Keratinocyte (primary cell): ENCODE measurements around the gene CST6.

Experiments used
- EZH2 ChIP-seq: IDR thresholded peaks from one replicate; pipeline ENCODE4 v1.6.1; 2012; ENCODE audit warnings: inconsistent platforms, mild to moderate bottlenecking, low read length, moderate library complexity
- TF ChIP-seq, protein P1 (sequence below), 3 experiments: IDR thresholded peaks in 1 of 3; conservative IDR thresholded peaks in 1 of 3; optimal IDR thresholded peaks in 1 of 3; 2 replicates in 2 of 3; 3 replicates in 1 of 3; pipeline versions ENCODE3 to v1.5.1; 2011; ENCODE audit warnings: low read length in 3 of 3, mild to moderate bottlenecking in 3 of 3, moderate library complexity in 2 of 3, control low read depth in 1 of 3, inconsistent platforms in 1 of 3; ENCODE audit not compliant: insufficient read depth in 2 of 3; ENCODE audit errors: extremely low read depth in 1 of 3

DNA sequence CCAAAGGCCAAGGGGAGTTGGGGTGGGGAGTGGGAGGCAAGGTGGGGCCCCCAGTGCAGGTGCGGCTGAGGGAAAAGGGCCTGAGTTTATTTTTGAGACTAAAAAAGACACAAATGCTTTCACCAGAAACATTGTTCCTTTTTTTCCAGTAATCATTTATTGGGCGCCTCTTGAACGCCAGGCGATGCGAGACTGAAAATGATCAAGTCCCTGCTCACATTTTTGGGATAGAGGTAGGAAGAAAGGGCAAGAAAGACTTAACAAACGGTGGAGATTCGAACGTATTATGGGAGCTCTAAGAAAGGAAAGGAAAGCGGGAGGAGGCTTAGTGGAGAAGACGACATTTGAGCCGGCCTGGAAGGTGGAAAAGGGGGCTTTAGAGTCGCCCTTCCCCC, 39.6 kb downstream of the CST6 start:
- TF ChIP-seq, protein P1, sequence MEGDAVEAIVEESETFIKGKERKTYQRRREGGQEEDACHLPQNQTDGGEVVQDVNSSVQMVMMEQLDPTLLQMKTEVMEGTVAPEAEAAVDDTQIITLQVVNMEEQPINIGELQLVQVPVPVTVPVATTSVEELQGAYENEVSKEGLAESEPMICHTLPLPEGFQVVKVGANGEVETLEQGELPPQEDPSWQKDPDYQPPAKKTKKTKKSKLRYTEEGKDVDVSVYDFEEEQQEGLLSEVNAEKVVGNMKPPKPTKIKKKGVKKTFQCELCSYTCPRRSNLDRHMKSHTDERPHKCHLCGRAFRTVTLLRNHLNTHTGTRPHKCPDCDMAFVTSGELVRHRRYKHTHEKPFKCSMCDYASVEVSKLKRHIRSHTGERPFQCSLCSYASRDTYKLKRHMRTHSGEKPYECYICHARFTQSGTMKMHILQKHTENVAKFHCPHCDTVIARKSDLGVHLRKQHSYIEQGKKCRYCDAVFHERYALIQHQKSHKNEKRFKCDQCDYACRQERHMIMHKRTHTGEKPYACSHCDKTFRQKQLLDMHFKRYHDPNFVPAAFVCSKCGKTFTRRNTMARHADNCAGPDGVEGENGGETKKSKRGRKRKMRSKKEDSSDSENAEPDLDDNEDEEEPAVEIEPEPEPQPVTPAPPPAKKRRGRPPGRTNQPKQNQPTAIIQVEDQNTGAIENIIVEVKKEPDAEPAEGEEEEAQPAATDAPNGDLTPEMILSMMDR (optimal IDR thresholded peaks at IDR 0.05 in 1 of 3, IDR thresholded peaks at IDR 0.05 in 1 of 3, conservative IDR thresholded peaks at IDR 0.05 in 1 of 3; ENCODE audit: extremely low read depth in 1 of 3, insufficient read depth in 2 of 3, low read length in 3 of 3): no peak
- no peak for TF ChIP-seq EZH2
